ENCODE results near the gene RASSF6.
A peak's percentile ranks its signal among the peaks of the same experiment; 100 is the strongest.
"Not testable (repeated sequence)": the region's sequence is repeated elsewhere in the genome, so short reads cannot be mapped to it uniquely, and the experiment has no call there.

RASSF6 gene

GRCh38 chr4:73620115-73620792 is at the start of gene RASSF6:
RASSF6 (minus strand) TSS chr4:73620436; CDS start chr4:73611795, 8,641 bp downstream.
- no peak within 1 kb of the TSS for H3K4me3 ChIP-seq (ENCODE audit: control insufficient read depth, low read depth, low read length)
- DNase-seq (ENCODE audit: low read depth) = no peak
- TF ChIP-seq CTCF (conservative IDR thresholded peaks at IDR 0.05; ENCODE audit: control insufficient read depth, insufficient read depth, low read depth, low read length) = no peak

- H3K4me3 ChIP-seq (ENCODE audit: control insufficient read depth, low read depth, low read length) = no peak overlapping the region
- TF ChIP-seq CTCF (conservative IDR thresholded peaks at IDR 0.05; ENCODE audit: control insufficient read depth, insufficient read depth, low read depth, low read length) = no peak
- no peak for DNase-seq (ENCODE audit: low read depth)
These were observed 49.4 kb upstream of the RASSF6 start for GRCh38 chr4:73669410-73670183.

GRCh38 chr4:73668782-73669201 is 48.6 kb upstream of the RASSF6 start:
- H3K4me3 ChIP-seq (ENCODE audit: control insufficient read depth, low read depth, low read length) = no peak overlapping the region
- TF ChIP-seq CTCF (conservative IDR thresholded peaks at IDR 0.05; ENCODE audit: control insufficient read depth, insufficient read depth, low read depth, low read length) = no peak
- peak; percentile 51 for DNase-seq (ENCODE audit: low read depth)

- DNase-seq (ENCODE audit: low read depth); H3K4me3 ChIP-seq (ENCODE audit: control insufficient read depth, low read depth, low read length): not testable (repeated sequence)
These were observed 45.7 kb upstream of the RASSF6 start for GRCh38 chr4:73665924-73666323.

GRCh38 chr4:73664470-73664869 is 44.2 kb upstream of the RASSF6 start:
- no peak for DNase-seq (ENCODE audit: low read depth)
- H3K4me3 ChIP-seq (ENCODE audit: control insufficient read depth, low read depth, low read length) = no peak overlapping the region
- TF ChIP-seq CTCF (conservative IDR thresholded peaks at IDR 0.05; ENCODE audit: control insufficient read depth, insufficient read depth, low read depth, low read length) = no peak

- DNase-seq (ENCODE audit: low read depth) = no peak
- TF ChIP-seq CTCF (conservative IDR thresholded peaks at IDR 0.05; ENCODE audit: control insufficient read depth, insufficient read depth, low read depth, low read length) = no peak
- no peak overlapping the region for H3K4me3 ChIP-seq (ENCODE audit: control insufficient read depth, low read depth, low read length)
These were observed 43.3 kb upstream of the RASSF6 start for GRCh38 chr4:73663576-73663975.

Measured in fibroblast of mammary gland (primary cell).